NCI-H1436 treated with DMSO at 0.1 percent for 48 hours (cell line): Measurements from ENCODE around the gene FAM89B.

ENCODE experiments used
- DNase-seq: peaks from one replicate; lab custom pipeline; 2025; lab: John Stamatoyannopoulos, UW

Gene FAM89B

GRCh38 chr11:65588199-65589054 lies 16.1 kb downstream of the FAM89B start:
- DNase-seq = no peak

GRCh38 chr11:65589444-65590239 lies 17.3 kb downstream of the FAM89B start:
- DNase-seq = no peak

- DNase-seq = no peak
These were observed 18.0 kb downstream of the FAM89B start for GRCh38 chr11:65590240-65590738.

- DNase-seq = no peak
These were observed 19.9 kb downstream of the FAM89B start for GRCh38 chr11:65591939-65592857.

- no peak for DNase-seq
These were observed 20.6 kb downstream of the FAM89B start for GRCh38 chr11:65592858-65593517.

- no peak for DNase-seq
These were observed 21.4 kb downstream of the FAM89B start for GRCh38 chr11:65593518-65594414.

- DNase-seq = no peak
These were observed 22.8 kb downstream of the FAM89B start for GRCh38 chr11:65595131-65595530.

GRCh38 chr11:65595543-65596281 lies 23.4 kb downstream of the FAM89B start, which contains the start of gene KCNK7:
Gene KCNK7 (minus strand): TSS chr11:65595800. CDS start chr11:65595772, 28 bp downstream.
- DNase-seq = no peak

GRCh38 chr11:65596520-65596919 lies 24.2 kb downstream of the FAM89B start:
- DNase-seq = no peak

- no peak for DNase-seq
These were observed 25.9 kb downstream of the FAM89B start for GRCh38 chr11:65598258-65598699.

GRCh38 chr11:65599216-65599954 lies 27.0 kb downstream of the FAM89B start:
- no peak for DNase-seq

- DNase-seq = no peak
These were observed 27.6 kb downstream of the FAM89B start for GRCh38 chr11:65599955-65600246.

GRCh38 chr11:65604258-65604657 lies 31.9 kb downstream of the FAM89B start:
- no peak for DNase-seq

GRCh38 chr11:65606876-65607613 lies 34.7 kb downstream of the FAM89B start:
- DNase-seq = no peak

GRCh38 chr11:65607614-65608426 lies 35.5 kb downstream of the FAM89B start:
- DNase-seq = no peak

GRCh38 chr11:65609229-65609628 lies 36.9 kb downstream of the FAM89B start:
- DNase-seq = no peak

- DNase-seq = no peak
These were observed 37.3 kb downstream of the FAM89B start for GRCh38 chr11:65609665-65610064.
